ENCODE results near the gene MAPK13.

- TF ChIP-seq JUN (CRISPR knock-in tag; IDR thresholded peaks at IDR 0.05) (no peak), KAT7 (CRISPR knock-in tag; IDR thresholded peaks at IDR 0.05; ENCODE audit: borderline replicate concordance) (no peak), CREB1 (CRISPR knock-in tag; IDR thresholded peaks at IDR 0.05) (no peak), SP1 (CRISPR knock-in tag; conservative IDR thresholded peaks at IDR 0.05) (no peak), CTCF (IDR thresholded peaks at IDR 0.05) (peak; percentile 93), ATF2 (CRISPR knock-in tag; IDR thresholded peaks at IDR 0.05; ENCODE audit: borderline replicate concordance, low read depth) (no peak), ATF3 (CRISPR knock-in tag; conservative IDR thresholded peaks at IDR 0.05) (no peak), ZNF532 (CRISPR knock-in tag; IDR thresholded peaks at IDR 0.05; ENCODE audit: borderline replicate concordance) (no peak), FOXK1 (CRISPR knock-in tag; IDR thresholded peaks at IDR 0.05) (no peak), ZNF423 (CRISPR knock-in tag; IDR thresholded peaks at IDR 0.05) (no peak), ZNF263 (CRISPR knock-in tag; IDR thresholded peaks at IDR 0.05; ENCODE audit: low read depth) (no peak), SMAD3 (CRISPR knock-in tag; IDR thresholded peaks at IDR 0.05; ENCODE audit: borderline replicate concordance) (no peak)
Observed at GRCh38 chr6:36094753-36095496, 35.4 kb upstream of the MAPK13 start.

All from WTC11 (cell line).